Psoas muscle (tissue), 8 donors: Measurements from ENCODE around the gene EIF5. TPM values are rescaled to one million over a fixed set of nuclear protein-coding genes. Genes with fewer than 3 reads are reported as not detected.
"Not testable (repeated sequence)": the region's sequence is repeated elsewhere in the genome, so short reads cannot be mapped to it uniquely, and the experiment has no call there.

ENCODE experiments used
- ATAC-seq, 4 donors: fragments of 200-7000 bp; cut with Tn5 transposase; one replicate each; pipeline ENCODE4 v1.9.1; 2020; ENCODE audit warnings: moderate library complexity in 3 of 4, mild to moderate bottlenecking in 2 of 4
- DNase-seq, 2 donors: peaks; one replicate each; pipeline ENCODE4 v3.0.0-alpha.2; 2020
- H3K27ac ChIP-seq: fragments of 200-600 bp; one replicate; pipeline ENCODE4 v1.8.0; 2022
- H3K27me3 ChIP-seq, 3 donors: fragments of 200-600 bp in 1 of 3; one replicate each; pipeline versions ENCODE4 v1.6.1 to v1.8.0; 2013 to 2022; ENCODE audit warnings: low read length in 2 of 3, mild to moderate bottlenecking in 2 of 3, moderate library complexity in 1 of 3; ENCODE audit not compliant: insufficient read depth in 3 of 3
- H3K36me3 ChIP-seq, 2 donors: fragments of 200-600 bp in 1 of 2; one replicate each; pipeline versions ENCODE4 v1.6.1 to v1.8.0; 2013 to 2022; ENCODE audit warnings: low read depth in 1 of 2, mild to moderate bottlenecking in 1 of 2, moderate library complexity in 1 of 2; ENCODE audit not compliant: insufficient read depth in 1 of 2
- H3K4me1 ChIP-seq: fragments of 200-600 bp; one replicate; pipeline ENCODE4 v1.8.0; 2022
- H3K4me3 ChIP-seq: fragments of 200-600 bp; one replicate; pipeline ENCODE4 v1.8.0; 2022; ENCODE audit warnings: mild to moderate bottlenecking
- H3K9me3 ChIP-seq: fragments of 200-600 bp; one replicate; pipeline ENCODE4 v1.8.0; 2022
- WGBS, 3 donors: extraction: QIAGEN DNeasy Blood & Tissue Kit; methylation state at CpG; one replicate each; pipeline versions ENCODE4 v1.1.6 to v1.1.7; 2013; 5-methylcytosine and 5-hydroxymethylcytosine counted together
- intact Hi-C, 2 donors: fragments of 100-400 bp; cut with DNase I; formaldehyde crosslinking; loops; one replicate each; pipeline versions ENCODE4 v1.11.0 to v1.14.2; 2022
- polyA plus RNA-seq, 3 donors: library from polyadenylated mRNA; stranded (reverse); fragments of 200-250 nt; gene quantifications; one replicate each; pipeline ENCODE4 v1.2.3, GENCODE V29; 2013
- total RNA-seq, 4 donors: library from RNA; stranded (reverse); fragmentation: NEBNext Ultra II Directional in 2 of 4; extraction: Animal tissue kit (Norgen Biotek cat#: 25700) in 2 of 4; gene quantifications; one replicate each; pipeline versions ENCODE4 v1.2.1 to v1.2.4, GENCODE V29; 2021 to 2023
- TF ChIP-seq, protein P1 (sequence below): fragments of 200-600 bp; IDR thresholded peaks from one replicate; pipeline ENCODE4 v1.8.0; 2022; ENCODE audit warnings: antibody characterized with exemption
- donor health status: healthy with polysubstance abuse.
- donor health status: DM: no; HTN: no; CAD: no; lungs with moderate emphysema.
- donor health status: Bipolar disorder and iron deficiency.
- donor health status: healthy.
- donor health status: DM: yes; HTN: yes; CAD: no.
- donor health status: DM: no; HTN: no; CAD: no.
- donor health status: DM: no; HTN: no; CAD: no.
- donor health status: DM: yes; HTN: yes; CAD: no.

EIF5 gene
- total and polyA plus RNA-seq, 7 donors: 163 to 535 (median 381) TPM

DNA sequence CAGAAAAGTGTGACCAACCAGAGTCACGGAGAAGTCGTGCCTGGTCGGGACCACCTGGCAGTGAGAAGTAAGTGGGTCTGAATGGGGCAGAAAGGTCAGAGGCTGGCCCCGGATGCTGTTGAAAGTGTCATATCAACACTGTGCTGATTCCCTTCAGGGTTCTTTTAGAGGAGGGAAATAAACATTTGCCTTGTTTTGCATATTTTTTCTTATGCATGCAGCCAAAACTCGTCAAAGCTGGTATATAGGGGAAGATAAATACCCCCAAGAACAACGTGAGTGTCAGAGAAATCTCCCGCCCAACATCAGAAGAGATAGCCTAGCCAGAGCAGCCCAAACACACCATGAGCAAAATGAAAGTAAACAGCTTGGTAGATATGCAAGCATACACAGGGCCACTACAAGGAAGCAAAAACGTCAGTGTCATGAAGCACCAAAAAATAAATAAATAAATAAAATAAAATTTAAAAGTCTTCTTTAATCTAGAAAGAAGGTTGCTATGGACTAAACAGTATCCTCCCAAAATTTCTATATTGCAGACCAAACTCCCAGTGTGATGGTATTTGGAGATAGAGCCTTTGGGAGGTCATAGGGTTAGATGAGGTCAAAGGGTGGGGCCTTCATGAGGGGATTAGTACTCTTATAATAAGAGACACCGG is 22.1 kb downstream of the EIF5 start:
- no peak for DNase-seq
- intact Hi-C loops: no loop called here

DNA sequence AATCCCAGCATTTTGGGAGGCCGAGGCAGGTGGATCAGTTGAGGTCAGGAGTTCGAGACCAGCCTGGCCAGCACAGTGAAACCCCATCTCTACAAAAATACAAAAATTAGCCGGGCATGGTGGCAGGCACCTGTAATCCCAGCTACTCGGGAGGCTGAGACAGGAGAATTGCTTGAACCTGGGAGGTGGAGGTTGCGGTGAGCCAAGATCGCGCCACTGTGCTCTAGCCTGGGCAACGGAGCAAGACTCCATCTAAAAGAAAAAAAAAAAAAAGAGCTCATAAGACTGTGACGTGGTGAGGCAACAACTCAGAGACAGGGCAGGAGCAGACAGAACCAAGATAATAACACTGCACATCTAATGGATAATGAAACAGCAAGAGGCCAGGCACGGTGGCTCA is 23.5 kb downstream of the EIF5 start:
- H3K4me1 ChIP-seq, H3K27ac ChIP-seq, H3K27me3 ChIP-seq, H3K9me3 ChIP-seq, intact Hi-C loops, H3K4me3 ChIP-seq, DNase-seq, ATAC-seq, H3K36me3 ChIP-seq: not testable (repeated sequence)
- WGBS, 3 donors: 83 to 89% (median 86%) methylated on average over 10 of the region's 10 CpGs

More for the DNA sequence above, 22.1 kb downstream of the EIF5 start:
- H3K27me3 ChIP-seq: no peaks in the 10 kb centered on the region
- H3K36me3 ChIP-seq: no peaks in the 10 kb centered on the region
- H3K27ac ChIP-seq: no peak overlapping the region
- no peak for ATAC-seq
- H3K4me3 ChIP-seq: no peak overlapping the region
- H3K9me3 ChIP-seq: no peaks in the 10 kb centered on the region
- WGBS, 3 donors: 61 to 69% (median 62%) methylated on average over 9 of the region's 9 CpGs
- TF ChIP-seq, protein P1, sequence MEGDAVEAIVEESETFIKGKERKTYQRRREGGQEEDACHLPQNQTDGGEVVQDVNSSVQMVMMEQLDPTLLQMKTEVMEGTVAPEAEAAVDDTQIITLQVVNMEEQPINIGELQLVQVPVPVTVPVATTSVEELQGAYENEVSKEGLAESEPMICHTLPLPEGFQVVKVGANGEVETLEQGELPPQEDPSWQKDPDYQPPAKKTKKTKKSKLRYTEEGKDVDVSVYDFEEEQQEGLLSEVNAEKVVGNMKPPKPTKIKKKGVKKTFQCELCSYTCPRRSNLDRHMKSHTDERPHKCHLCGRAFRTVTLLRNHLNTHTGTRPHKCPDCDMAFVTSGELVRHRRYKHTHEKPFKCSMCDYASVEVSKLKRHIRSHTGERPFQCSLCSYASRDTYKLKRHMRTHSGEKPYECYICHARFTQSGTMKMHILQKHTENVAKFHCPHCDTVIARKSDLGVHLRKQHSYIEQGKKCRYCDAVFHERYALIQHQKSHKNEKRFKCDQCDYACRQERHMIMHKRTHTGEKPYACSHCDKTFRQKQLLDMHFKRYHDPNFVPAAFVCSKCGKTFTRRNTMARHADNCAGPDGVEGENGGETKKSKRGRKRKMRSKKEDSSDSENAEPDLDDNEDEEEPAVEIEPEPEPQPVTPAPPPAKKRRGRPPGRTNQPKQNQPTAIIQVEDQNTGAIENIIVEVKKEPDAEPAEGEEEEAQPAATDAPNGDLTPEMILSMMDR: no peak
- H3K4me1 ChIP-seq: no peaks in the 10 kb centered on the region

DNA sequence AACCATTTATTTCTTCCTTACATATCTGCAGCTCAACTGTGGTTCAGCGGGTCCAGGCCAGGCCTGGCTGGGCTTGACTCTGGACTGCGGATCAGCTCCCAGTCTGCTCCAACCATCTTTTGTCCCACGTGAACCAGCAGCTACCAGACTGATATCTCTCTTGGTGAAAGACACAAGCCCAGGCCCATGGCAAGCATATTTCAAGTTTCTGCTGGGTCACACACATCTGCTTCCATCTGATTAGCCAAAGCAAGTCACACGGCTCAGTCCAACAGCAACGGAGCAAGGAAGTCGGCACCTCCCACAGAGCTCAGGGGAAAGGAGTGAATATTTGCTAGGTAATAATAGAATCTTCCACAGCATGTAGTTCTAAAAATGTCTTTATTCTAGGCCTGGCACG is 26.5 kb downstream of the EIF5 start:
- no peaks in the 10 kb centered on the region for H3K36me3 ChIP-seq
- H3K9me3 ChIP-seq: peaks cover 8% of the 10 kb centered on the region
- H3K4me3 ChIP-seq: no peak overlapping the region
- TF ChIP-seq, protein P1: no peak
- no peaks in the 10 kb centered on the region for H3K27me3 ChIP-seq
- ATAC-seq: no peak
- intact Hi-C loops: no loop called here
- WGBS, 3 donors: 80 to 83% (median 80%) methylated on average over 7 of the region's 7 CpGs
- H3K27ac ChIP-seq: no peak overlapping the region
- DNase-seq: no peak
- H3K4me1 ChIP-seq: no peaks in the 10 kb centered on the region

DNA sequence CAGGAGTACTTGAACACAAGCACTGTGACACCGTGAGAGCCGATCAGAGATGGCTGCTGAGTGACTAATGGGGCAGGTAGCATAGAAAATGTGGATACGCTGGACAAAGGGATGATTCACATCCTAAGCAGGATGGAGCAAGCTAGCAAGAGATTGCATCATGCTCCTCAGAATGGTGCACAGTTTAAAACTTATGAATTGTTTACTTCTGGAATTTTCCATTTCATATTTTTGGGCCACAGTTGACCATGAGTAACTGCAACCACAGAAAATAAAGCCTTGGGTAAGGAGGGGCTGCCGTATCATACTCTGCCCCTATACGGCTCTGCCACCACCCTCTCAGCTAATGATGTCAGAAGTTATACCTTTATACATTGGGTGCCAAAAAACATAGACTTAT is 27.8 kb downstream of the EIF5 start:
- 78 to 86% (median 84%) methylated on average over 5 of the region's 5 CpGs for WGBS, 3 donors
- ATAC-seq: peak in 1 of 4 donors; percentile 62
- no peak overlapping the region for H3K27ac ChIP-seq

DNA sequence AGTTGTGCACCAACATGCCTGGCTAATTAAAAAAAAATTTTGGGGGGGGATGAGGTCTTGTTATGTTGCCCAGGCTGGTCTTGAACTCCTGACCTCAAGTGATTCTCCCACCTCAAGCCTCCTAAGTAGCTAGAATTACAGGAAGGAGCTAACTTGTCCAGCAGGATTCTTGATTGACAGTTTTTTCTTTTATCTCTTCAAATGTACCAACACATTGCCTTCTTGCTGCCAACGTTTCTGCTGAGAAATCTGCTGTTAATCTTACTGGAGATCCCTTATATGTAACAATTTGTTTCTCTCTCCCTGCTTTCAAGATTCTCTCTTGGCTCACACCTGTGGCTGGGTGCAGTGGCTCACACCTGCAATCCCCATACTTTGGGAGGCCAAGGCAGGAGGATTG is 28.7 kb downstream of the EIF5 start:
- Histone ChIP-seq H3K9me3 (peaks cover 8% of the 10 kb centered on the region), H3K4me3 (no peak overlapping the region), H3K4me1 (no peaks in the 10 kb centered on the region), H3K36me3 (no peaks in the 10 kb centered on the region), H3K27me3 (no peaks in the 10 kb centered on the region), H3K27ac (no peak overlapping the region)
- TF ChIP-seq, protein P1: no peak
- DNase-seq: no peak
- ATAC-seq: no peak
- WGBS, 3 donors: 71 to 88% (median 80%) methylated on average over 1 of the region's 1 CpG
- intact Hi-C loops: no loop called here

More for the DNA sequence above, 27.8 kb downstream of the EIF5 start:
- DNase-seq: no peak
- Histone ChIP-seq H3K9me3 (peaks cover 8% of the 10 kb centered on the region), H3K4me1 (no peaks in the 10 kb centered on the region), H3K36me3 (no peaks in the 10 kb centered on the region), H3K27me3 (no peaks in the 10 kb centered on the region), H3K4me3 (no peak overlapping the region)
- intact Hi-C loops: no loop called here
- TF ChIP-seq, protein P1: no peak
